NCI-H2081 (cell line): ENCODE measurements around the gene MUC16.
"Not testable (repeated sequence)": the region's sequence is repeated elsewhere in the genome, so short reads cannot be mapped to it uniquely, and the experiment has no call there.

Experiments
- DNase-seq, 2 experiments: peaks; one replicate each; lab custom pipeline; 2025; lab: John Stamatoyannopoulos, UW

Gene MUC16

DNA sequence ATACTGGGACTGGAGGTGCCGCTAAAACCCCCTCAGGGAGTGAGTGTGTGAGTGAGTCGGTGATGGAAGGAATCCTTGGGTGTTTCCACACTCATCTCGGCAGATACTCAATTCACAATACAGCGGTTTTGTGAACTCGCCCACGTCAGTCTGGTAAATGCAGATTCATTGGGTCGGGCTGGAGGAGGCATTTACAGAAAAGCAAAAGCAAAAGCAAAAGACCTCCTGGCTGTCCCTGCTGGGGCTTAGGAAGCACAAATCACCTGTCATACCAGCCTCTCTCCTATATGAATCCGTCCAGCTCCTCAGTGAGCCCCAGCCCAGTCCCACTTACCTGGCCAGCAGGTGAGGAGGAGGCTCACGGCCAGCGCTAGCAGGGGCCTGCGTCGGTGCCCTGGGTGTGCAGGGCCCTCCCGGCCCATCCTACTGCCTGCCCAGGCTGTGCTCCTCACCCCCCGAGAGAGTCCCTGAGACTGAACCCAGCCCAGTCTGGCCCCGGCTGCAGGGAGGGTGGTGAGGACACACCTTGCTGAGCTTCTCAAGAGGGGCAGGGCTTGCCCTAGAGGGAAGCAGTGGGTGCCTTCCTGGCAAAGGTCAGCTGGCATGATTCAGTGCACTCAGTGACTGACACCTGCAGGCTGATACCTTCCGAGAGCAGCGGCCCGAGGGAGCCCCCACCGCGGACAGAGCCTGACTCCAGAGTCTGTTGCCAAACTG is at the start of gene MUC16:
MUC16 (minus strand) TSS at position 475 of the 717 bp plus-strand sequence.
- no peak for DNase-seq

GRCh38 chr19:9058905-9059667 is 48.9 kb upstream of the MUC16 start:
- no peak for DNase-seq

GRCh38 chr19:9057505-9058258 is 47.5 kb upstream of the MUC16 start:
- DNase-seq: no peak

GRCh38 chr19:9056131-9056530 is 45.9 kb upstream of the MUC16 start:
- DNase-seq: not testable (repeated sequence)

DNA sequence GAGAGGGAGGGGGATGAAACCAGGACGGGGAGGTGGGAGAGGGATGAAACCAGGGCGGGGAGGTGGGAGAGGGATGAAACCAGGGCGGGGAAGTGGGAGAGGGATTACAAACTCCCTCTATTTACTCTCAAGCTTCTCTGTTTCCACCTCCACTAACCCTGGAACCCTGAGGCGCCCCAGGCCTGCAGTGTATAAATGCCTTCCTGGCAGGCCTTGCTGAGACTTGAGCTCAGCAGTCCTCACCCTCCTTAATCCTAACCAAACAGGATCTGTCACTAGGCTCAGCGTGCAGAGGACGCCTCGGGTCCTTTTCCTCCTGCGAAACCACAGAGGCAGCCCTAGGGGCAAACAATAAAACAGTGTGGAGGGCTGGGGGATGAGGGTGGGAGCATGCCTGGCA is 44.6 kb upstream of the MUC16 start:
- no peak for DNase-seq

DNA sequence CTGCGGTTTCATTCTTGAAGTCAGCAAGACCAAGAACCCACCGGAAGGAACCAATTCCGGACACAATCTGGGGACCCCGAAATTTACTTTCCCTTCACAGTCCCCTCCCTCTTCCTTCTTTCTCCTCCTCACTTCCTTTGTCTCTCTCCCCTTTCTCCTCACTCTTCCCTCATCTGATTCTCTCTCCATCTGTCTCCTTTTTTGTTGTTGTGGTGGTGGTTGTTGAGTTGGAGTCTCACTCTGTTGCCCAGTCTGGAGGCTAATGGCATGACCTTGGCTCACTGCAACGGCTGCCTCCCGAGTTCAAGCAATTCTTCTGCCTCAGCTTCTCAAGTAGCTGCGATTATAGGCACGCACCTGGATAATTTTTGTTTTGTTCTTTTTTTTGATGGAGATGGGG is 44.0 kb upstream of the MUC16 start:
- DNase-seq: no peak

GRCh38 chr19:9053674-9054073 is 43.5 kb upstream of the MUC16 start:
- DNase-seq: not testable (repeated sequence)

DNA sequence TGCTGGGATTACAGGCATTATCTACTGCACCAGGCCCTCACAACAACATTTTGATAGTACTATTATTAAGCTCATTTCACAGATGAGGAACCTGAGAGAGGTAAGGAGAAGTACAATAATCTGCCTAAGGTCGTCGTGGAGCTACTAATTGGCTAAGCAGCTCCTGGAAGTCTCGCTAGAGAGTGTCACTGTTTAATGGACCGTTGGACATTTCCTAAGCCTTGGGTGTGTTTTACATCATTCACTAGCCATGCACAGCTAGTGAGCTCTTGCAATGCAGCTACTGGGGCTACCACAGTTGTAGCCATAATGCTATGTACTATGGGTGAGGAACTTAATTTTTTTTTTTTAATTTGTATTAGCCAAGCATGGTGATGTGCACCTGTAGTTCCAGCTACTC is 42.7 kb upstream of the MUC16 start:
- no peak for DNase-seq

GRCh38 chr19:9046694-9047093 is 36.5 kb upstream of the MUC16 start:
- no peak for DNase-seq

- DNase-seq: no peak
Observed at GRCh38 chr19:9044449-9044848, 34.2 kb upstream of the MUC16 start.

- DNase-seq: no peak
Observed at GRCh38 chr19:9043524-9043923, 33.3 kb upstream of the MUC16 start.

- DNase-seq: no peak
Observed at GRCh38 chr19:9041023-9041422, 30.8 kb upstream of the MUC16 start.

DNA sequence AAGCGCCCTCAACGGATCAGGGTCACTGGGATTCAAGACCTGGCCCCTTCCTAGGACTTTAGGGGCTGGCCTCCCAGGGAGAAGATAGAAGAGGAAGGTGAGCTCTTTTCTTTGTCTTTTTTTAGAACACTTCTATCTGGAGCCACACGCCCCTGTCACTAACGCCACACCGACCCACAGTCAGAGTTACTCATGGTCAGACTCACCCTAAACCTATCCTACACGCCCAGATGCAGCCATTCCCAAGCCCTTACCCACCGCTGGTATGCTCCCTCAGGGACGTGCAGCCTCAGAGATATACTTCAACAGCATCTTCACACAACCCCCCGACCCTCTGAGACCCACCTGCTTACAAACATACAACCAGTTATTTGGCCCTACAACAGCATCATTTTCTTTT is 29.9 kb upstream of the MUC16 start:
- DNase-seq: no peak

DNA sequence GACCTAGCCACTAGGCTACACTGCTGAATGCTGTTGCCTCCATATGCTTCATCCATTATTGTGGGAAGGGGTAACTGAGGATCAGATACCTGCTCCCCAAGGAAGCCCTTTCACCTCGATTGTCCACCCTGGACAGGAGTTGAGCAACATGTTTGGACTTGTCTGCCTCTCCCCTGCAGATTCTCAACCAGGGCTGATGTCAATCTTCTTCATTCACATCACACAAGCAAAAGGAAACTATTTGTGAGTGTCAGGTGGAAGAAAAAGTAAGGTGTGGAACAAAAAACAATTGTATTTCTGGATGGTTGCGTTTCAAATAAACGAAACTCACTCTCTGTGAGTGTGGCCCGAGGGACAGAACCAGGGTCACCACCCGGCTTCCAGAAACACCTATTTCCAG is 29.5 kb upstream of the MUC16 start:
- no peak for DNase-seq

GRCh38 chr19:9037400-9038062 is 27.3 kb upstream of the MUC16 start:
- DNase-seq: no peak

DNA sequence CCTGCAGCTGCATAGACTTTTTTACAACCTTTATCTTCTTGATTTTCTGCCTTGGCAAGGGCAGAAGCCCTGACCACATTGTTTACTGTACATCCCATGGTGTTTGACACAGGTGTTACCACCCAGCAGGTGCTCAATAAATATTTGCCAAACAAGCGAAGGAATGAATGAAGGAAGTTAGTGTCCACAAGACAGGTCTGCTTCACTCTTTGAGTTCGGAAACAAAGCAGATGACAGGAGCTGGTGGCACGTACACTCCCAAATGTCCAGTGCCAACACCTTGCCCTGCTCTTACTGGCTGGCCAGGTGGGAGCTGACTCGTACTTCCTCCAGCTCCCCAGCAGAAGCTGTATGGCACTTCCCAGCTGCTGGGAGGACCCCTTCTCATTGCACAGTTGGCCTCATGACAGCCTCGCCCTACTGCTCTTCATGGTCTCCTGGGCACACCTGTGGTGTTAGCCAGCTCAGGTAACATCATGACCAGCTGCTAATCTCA is 22.0 kb upstream of the MUC16 start:
- no peak for DNase-seq

- no peak for DNase-seq
Observed at GRCh38 chr19:9018163-9018875, 8.1 kb upstream of the MUC16 start.

- no peak for DNase-seq
Observed at GRCh38 chr19:9014803-9015202, 4.6 kb upstream of the MUC16 start.

DNA sequence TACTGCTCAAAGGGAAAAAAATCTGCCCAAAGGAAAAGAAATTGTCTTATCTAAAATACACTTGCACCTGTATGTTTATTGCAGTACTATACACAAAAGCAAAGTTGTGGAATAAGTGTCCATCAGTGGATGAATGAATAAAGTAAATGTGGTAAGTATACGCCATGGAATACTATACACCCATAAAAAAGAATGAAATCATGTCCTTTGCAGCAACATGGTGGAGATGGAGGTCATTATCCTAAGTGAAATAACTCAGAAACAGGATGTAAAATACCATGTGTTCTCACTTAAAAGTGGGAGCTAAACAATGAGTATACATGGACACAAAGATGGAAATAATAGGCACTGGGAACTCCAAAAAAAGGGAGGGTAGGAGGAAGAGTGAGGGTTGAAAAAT is 3.8 kb upstream of the MUC16 start:
- DNase-seq: no peak

DNA sequence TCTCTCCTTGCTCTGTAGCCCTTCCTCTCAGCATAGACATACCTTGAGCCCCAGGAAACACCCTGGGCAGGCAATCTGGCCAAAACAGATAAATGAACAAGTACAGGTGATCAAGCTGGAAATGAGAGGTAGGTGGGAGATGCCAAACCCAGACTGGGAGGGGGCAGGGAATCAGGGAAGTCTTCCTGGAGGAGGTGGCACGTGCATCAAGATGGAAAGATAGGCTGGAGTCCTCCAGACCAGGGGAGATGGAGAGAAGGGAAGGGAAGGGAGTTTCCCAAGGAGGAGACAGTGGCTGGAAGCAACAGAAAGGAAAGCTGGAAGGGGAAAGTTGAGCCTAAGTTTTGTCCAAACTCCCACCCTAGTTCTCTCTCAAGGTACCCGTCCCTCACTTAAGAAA is 1.7 kb upstream of the MUC16 start:
- no peak for DNase-seq

GRCh38 chr19:9010693-9011092 is 484 bp upstream of the MUC16 start:
- DNase-seq: no peak

- no peak for DNase-seq
Observed at GRCh38 chr19:9009431-9009830, 778 bp downstream of the MUC16 start.
